Measurements from ENCODE around the gene TNNI2. TPM values are rescaled to one million over a fixed set of nuclear protein-coding genes. Genes with fewer than 3 reads are reported as not detected.

Gene TNNI2
- total RNA-seq, 1 experiment from 2014 or later: 0.46 TPM

DNA sequence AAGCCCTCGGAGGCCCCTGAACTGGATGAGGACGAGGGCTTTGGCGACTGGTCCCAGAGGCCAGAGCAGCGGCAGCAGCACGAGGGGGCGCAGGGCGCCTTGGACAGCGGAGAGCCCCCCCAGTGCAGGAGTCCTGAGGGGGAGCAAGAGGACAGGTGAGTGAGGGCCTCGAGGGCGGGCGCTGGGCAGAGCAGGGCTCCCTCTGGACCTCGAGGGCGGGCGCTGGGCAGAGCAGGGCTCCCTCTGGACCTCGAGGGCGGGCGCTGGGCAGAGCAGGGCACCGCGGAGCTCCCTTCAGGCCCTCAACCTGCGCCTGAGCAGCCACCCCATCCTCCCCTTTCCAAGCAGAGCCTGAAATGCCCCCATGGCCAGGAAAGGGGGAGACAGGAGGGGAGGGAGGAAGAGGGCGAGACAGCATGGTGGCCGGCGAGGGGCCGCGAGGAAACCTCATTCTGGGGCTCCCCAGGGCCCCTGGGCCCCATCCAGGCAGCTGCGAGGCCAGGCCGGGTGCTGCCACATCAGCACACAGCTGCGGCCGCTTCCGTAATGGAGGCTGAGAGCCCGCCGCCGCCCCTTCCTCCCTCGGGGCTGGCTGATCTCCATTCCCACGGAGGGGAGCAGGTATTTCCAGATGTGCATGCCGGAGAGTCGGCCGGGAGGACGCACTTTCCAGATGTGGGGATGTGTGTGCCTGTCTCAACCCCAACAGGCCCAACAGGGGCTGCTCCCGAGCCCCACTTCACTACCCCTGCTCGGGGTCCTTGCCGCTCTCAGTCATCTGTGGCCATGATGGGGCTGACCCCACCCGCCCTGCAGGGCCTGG lies 42.9 kb downstream of the TNNI2 start:
- H3K4me1 ChIP-seq (ENCODE audit: control insufficient read depth, insufficient read depth, low read length): peaks cover 4% of the 10 kb centered on the region; the same call in 1 of the 2 replicates
- intact Hi-C loops (cut with micrococcal nuclease; ENCODE audit: unreplicated experiment): loop anchor here (2.0 kb wide), 1 partner anchor 269 kb away; no protein-coding TSS in a partner anchor
- H3K27ac ChIP-seq (ENCODE audit: low read length): no peak overlapping the region
- no peaks in the 10 kb centered on the region for H3K36me3 ChIP-seq (ENCODE audit: control insufficient read depth, insufficient read depth, low read length)
- CTCF ChIA-PET: interaction anchor here (0.6 to 2.7 kb wide), 38 partner anchors 8 to 300 kb away, joined by 3 to 26 read pairs (median 4); partner anchors contain the start of genes SYT8 and TNNT3
- in situ Hi-C loops (cut with HindIII; ENCODE audit: low pct_unique_long_range_greater_than_20kb, low sequenced_read_pairs): no loop called here
- H3K4me3 ChIP-seq (ENCODE audit: low read depth in 2 of 2, low read length in 2 of 2): no peak overlapping the region
- TF ChIP-seq SIN3A (IDR thresholded peaks at IDR 0.05; ENCODE audit: borderline replicate concordance, insufficient read depth, low read depth, low read length) (no peak), REST (IDR thresholded peaks at IDR 0.05; ENCODE audit: insufficient read depth in 1 of 2, low read depth in 2 of 2, low read length in 1 of 2) (no peak), TCF7L2 (IDR thresholded peaks at IDR 0.05; ENCODE audit: low read depth, low read length) (no peak), CTCF (IDR thresholded peaks at IDR 0.05) (no peak), POLR2AphosphoS5 (IDR thresholded peaks at IDR 0.05; ENCODE audit: low read depth, low read length) (no peak)
- H3K27me3 ChIP-seq (ENCODE audit: control insufficient read depth, insufficient read depth, low read length): no peaks in the 10 kb centered on the region
- ATAC-seq (peak; percentile 15), DNase-seq (ENCODE audit: low read depth, low spot score) (no peak)
- BruUV-seq (replicated peaks): no TSS peak
- no peaks in the 10 kb centered on the region for H3K9me3 ChIP-seq (ENCODE audit: control insufficient read depth, insufficient read depth, low read depth, low read length)
- POLR2A ChIA-PET: interaction anchor here (0.6 kb wide), 1 partner anchor 66 kb away, joined by 5 read pairs; no protein-coding TSS in a partner anchor

DNA sequence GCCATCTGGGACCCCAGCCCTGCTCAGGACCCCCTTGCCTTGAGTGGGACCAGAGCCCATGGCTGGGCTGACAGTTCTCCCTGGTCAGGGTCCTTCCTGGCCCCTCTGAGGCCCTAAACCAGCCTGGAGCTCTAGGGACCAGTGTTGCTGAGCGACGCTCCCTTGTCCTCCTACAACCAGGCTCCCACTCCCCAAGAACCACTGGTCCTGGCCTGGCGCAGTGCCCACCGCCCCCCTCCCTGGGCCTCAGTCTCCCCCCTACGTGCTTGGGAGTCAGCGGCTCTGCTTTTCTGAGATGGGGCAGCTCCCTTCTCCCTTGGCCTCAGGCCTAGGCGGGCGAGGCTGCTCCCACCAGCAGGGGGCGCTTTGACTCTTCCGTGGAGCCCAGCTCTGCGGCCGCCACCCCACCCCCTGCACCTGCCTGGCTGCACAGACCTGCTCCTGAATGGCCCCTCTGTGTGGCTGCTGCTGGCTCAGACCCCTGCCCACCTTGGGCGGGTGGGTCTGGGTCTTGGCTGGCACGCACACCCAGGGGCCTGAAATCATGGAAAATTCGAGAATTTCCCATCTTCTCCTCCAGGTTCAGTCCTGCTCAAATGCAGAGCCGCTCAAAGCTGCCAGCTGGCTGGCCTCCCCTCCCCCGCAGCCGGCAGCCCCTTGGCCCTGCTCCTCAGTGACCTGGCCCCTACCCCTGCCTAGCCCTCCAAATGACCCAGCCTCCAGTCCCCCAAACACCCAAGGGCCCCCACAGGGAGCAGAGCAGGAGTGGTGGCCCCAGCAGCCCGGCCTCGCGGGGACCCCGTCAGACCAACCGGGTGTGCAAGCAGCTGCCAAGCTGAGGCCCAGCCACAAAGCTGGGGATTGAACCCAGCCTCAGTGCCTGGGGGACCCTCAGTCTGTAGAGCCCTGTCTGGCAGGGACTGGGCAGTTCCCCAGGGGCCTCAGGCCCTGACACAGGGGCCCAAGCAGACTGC lies 43.8 kb downstream of the TNNI2 start:
- in situ Hi-C loops (cut with HindIII; ENCODE audit: low pct_unique_long_range_greater_than_20kb, low sequenced_read_pairs): no loop called here
- ChIA-PET POLR2A (interaction anchor here (0.6 kb wide), 1 partner anchor 65 kb away, joined by 5 read pairs; no protein-coding TSS in a partner anchor), CTCF (interaction anchor here (0.6 to 2.7 kb wide), 38 partner anchors 8 to 301 kb away, joined by 3 to 26 read pairs (median 4); partner anchors contain the start of genes SYT8 and TNNT3)
- Histone ChIP-seq H3K27ac (ENCODE audit: low read length) (no peak overlapping the region), H3K9me3 (ENCODE audit: control insufficient read depth, insufficient read depth, low read depth, low read length) (no peaks in the 10 kb centered on the region), H3K4me3 (ENCODE audit: low read depth in 2 of 2, low read length in 2 of 2) (no peak overlapping the region), H3K4me1 (ENCODE audit: control insufficient read depth, insufficient read depth, low read length) (peaks cover 2% of the 10 kb centered on the region; the same call in 1 of the 2 replicates), H3K36me3 (ENCODE audit: control insufficient read depth, insufficient read depth, low read length) (no peaks in the 10 kb centered on the region), H3K27me3 (ENCODE audit: control insufficient read depth, insufficient read depth, low read length) (no peaks in the 10 kb centered on the region)
- peak; percentile 100 for TF ChIP-seq CTCF (IDR thresholded peaks at IDR 0.05)
- 0 out of 4 replicates have a peak, but pooled peaks of 1 of the 2 experiments have one; percentile 54 for TF ChIP-seq REST (IDR thresholded peaks at IDR 0.05; ENCODE audit: insufficient read depth in 1 of 2, low read depth in 2 of 2, low read length in 1 of 2)
- no peak for TF ChIP-seq POLR2AphosphoS5 (IDR thresholded peaks at IDR 0.05; ENCODE audit: low read depth, low read length)
- TF ChIP-seq TCF7L2 (IDR thresholded peaks at IDR 0.05; ENCODE audit: low read depth, low read length): no peak
- no peak for TF ChIP-seq SIN3A (IDR thresholded peaks at IDR 0.05; ENCODE audit: borderline replicate concordance, insufficient read depth, low read depth, low read length)
- no TSS peak for BruUV-seq (replicated peaks)
- DNase-seq (ENCODE audit: low read depth, low spot score) (peak; percentile 22), ATAC-seq (peak; percentile 93)
- intact Hi-C loops (cut with micrococcal nuclease; ENCODE audit: unreplicated experiment): loop anchor here (2.0 kb wide), 1 partner anchor 268 kb away; no protein-coding TSS in a partner anchor
